DOHH2 (cell line): ENCODE measurements around the gene C3orf33.

Source experiments
- H3F3A ChIP-seq: fragments of 200-600 bp; sonication (generic), shearing (Covaris generic); 2 replicates; pipeline ENCODE4 v1.6.0; 2016; ENCODE audit warnings: antibody characterized with exemption, mild to moderate bottlenecking; ENCODE audit not compliant: control insufficient read depth, insufficient read depth
- H3K27ac ChIP-seq: fragments of 200-600 bp; sonication (generic); 2 replicates; pipeline ENCODE4 v1.5.1; 2014; ENCODE audit warnings: low read depth, mild to moderate bottlenecking, low read length, moderate library complexity
- H3K27me3 ChIP-seq: fragments of 200-600 bp; sonication (generic); 2 replicates; pipeline ENCODE4 v1.6.1; 2014; ENCODE audit warnings: mild to moderate bottlenecking, low read length, mixed read lengths; ENCODE audit not compliant: control insufficient read depth
- H3K36me3 ChIP-seq: fragments of 200-600 bp; sonication (generic); 2 replicates; pipeline ENCODE4 v1.6.1; 2014; ENCODE audit warnings: mild to moderate bottlenecking, low read length, moderate library complexity, mixed read lengths; ENCODE audit not compliant: control insufficient read depth
- H3K4me1 ChIP-seq: fragments of 200-600 bp; sonication (generic); 2 replicates; pipeline ENCODE4 v1.6.1; 2014; ENCODE audit warnings: mild to moderate bottlenecking, low read length, mixed read lengths; ENCODE audit not compliant: control insufficient read depth
- H3K4me2 ChIP-seq: fragments of 200-600 bp; sonication (generic); 2 replicates; pipeline ENCODE4 v1.6.0; 2014; ENCODE audit warnings: mild to moderate bottlenecking, low read length, moderate library complexity
- H3K4me3 ChIP-seq: fragments of 200-600 bp; sonication (generic); 2 replicates; pipeline ENCODE4 v1.5.1; 2014; ENCODE audit warnings: mild to moderate bottlenecking, low read length, mixed read lengths
- H3K79me2 ChIP-seq: fragments of 200-600 bp; sonication (generic); 2 replicates; pipeline ENCODE4 v1.6.1; 2014; ENCODE audit warnings: mild to moderate bottlenecking, low read length, mixed read lengths; ENCODE audit not compliant: control insufficient read depth
- H3K9me2 ChIP-seq: fragments of 200-600 bp; sonication (generic); replicated peaks from 2 replicates; pipeline ENCODE4 v1.6.1; 2014; ENCODE audit warnings: mild to moderate bottlenecking, low read length, mixed read lengths; ENCODE audit not compliant: control insufficient read depth
- H3K9me3 ChIP-seq: fragments of 200-600 bp; sonication (generic); 2 replicates; pipeline ENCODE4 v1.6.1; 2014; ENCODE audit warnings: antibody characterized with exemption, low read length, mixed read lengths; ENCODE audit not compliant: control insufficient read depth, insufficient read depth
- H4K20me1 ChIP-seq: fragments of 200-600 bp; sonication (generic); 2 replicates; pipeline ENCODE4 v1.6.0; 2014; ENCODE audit warnings: low read depth, mild to moderate bottlenecking, antibody characterized with exemption, low read length, moderate library complexity; ENCODE audit not compliant: control insufficient read depth, insufficient read depth
- CTCF ChIP-seq: fragments of 200-600 bp; sonication (generic); IDR thresholded peaks from one replicate; pipeline ENCODE4 v1.5.1; 2014; ENCODE audit warnings: antibody characterized with exemption, mild to moderate bottlenecking, low read depth, low read length; ENCODE audit not compliant: poor library complexity, severe bottlenecking
- EZH2phosphoT487 ChIP-seq: fragments of 200-600 bp; sonication (generic); IDR thresholded peaks from 2 replicates; pipeline ENCODE4 v1.6.1; 2017; ENCODE audit warnings: borderline replicate concordance, mild to moderate bottlenecking, antibody characterized with exemption, low read length, moderate library complexity, mixed read lengths

Gene C3orf33

DNA sequence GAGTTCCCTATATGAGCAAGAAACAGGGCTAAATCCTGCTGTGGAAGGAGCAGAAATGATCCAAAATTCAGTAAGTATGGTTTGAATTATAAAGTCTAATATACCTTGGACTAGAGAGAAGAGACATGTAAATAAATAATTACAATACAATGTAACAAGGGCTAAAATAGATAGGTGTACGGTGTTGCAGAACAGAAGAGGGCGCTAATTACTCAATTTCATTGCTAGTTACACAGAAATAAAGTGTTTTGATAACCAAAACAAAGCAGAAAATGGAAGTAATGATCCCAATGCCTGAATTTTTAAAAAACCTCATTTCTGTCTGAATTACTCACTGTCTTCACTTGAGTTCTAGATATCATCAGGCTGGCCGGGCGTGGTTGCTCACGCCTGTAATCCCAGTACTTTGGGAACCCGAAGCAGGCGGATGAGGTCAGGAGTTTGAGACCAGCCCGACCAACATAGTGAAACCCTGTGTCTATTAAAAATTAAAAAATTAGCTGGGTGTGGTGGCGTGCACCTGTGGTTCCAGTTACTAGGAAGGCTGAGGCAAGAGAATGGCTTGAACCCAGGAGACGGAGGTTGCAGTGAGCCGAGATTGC is 52.9 kb downstream of the C3orf33 start:
- Histone ChIP-seq H4K20me1 (no peaks in the 10 kb centered on the region), H3K4me1 (no peaks in the 10 kb centered on the region), H3K9me3 (no peaks in the 10 kb centered on the region), H3F3A (no peaks in the 10 kb centered on the region), H3K27me3 (peaks cover 11% of the 10 kb centered on the region), H3K4me3 (no peak overlapping the region), H3K9me2 (no peaks in the 10 kb centered on the region), H3K36me3 (no peaks in the 10 kb centered on the region), H3K27ac (no peak overlapping the region), H3K79me2 (no peaks in the 10 kb centered on the region), H3K4me2 (no peak overlapping the region)
- TF ChIP-seq CTCF, result peak; percentile 72
- no peak for TF ChIP-seq EZH2phosphoT487

DNA sequence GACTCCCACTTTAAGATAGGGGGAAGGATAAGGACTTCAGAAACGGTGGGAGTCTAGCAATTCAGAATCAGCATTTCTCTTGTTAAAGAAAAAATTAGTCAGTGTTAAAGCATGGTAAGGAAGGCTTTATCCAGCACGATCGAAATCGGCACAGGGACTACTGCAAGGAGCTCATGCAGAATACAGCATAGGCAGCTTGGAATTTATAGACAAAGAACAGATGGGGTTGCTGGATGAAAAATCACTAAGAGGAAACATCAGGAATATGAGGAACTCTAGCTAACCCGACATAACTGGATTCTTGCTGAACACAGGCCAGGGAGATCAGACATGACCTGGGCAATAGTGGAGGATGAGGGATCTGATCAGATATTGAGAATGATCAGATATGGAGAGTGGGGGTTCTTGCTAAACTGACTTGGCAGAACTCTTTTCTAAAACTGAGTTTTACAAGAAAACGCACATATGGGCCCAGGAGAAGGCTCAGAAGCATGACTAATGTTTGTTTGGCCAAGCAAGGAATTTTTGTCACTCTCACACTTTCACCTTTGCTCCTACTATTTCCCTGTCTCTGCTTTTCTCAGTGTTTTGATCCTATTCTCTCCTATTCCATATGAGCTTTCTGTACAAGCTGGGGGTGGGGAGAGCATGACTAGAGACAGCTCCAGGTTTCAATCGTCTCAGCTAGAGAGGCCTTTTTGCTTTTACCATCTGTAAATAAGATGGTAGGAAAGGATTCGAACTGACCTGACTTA is 57.3 kb downstream of the C3orf33 start:
- Histone ChIP-seq H3K4me2 (no peak overlapping the region), H3K4me1 (peaks cover 15% of the 10 kb centered on the region), H3K27me3 (peaks cover 53% of the 10 kb centered on the region), H3K36me3 (no peaks in the 10 kb centered on the region), H3K9me2 (no peaks in the 10 kb centered on the region), H3K79me2 (no peaks in the 10 kb centered on the region), H3K9me3 (no peaks in the 10 kb centered on the region), H4K20me1 (no peaks in the 10 kb centered on the region), H3F3A (no peaks in the 10 kb centered on the region), H3K4me3 (no peak overlapping the region), H3K27ac (no peak overlapping the region)
- TF ChIP-seq EZH2phosphoT487 (no peak), CTCF (no peak)

DNA sequence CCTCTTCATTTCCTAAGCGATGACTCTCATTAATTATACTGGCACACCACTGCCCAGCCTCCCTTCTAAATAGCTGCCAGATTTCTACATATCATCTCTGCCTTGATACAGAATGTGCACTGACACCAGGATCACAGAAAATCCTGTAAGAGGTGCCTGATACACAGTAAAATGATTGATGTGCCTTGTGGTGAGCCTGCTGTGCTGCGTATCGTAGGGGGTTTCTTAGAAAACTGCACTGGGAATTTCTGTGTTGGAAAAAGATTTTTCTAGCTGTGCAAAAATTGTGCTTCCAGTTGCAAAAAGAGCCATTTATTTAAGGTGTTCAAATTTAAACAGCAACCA is 58.2 kb downstream of the C3orf33 start:
- H3K4me2 ChIP-seq, result no peak overlapping the region

More for the DNA sequence above, 58.2 kb downstream of the C3orf33 start:
- TF ChIP-seq EZH2phosphoT487 (no peak), CTCF (no peak)
- H3K79me2 ChIP-seq, result no peaks in the 10 kb centered on the region
- peaks cover 61% of the 10 kb centered on the region for H3K27me3 ChIP-seq
- peaks cover 19% of the 10 kb centered on the region for H3K4me1 ChIP-seq
- H3K27ac ChIP-seq, result no peak overlapping the region
- no peaks in the 10 kb centered on the region for H4K20me1 ChIP-seq
- H3K36me3 ChIP-seq, result no peaks in the 10 kb centered on the region
- H3K9me3 ChIP-seq, result no peaks in the 10 kb centered on the region
- H3K9me2 ChIP-seq, result no peaks in the 10 kb centered on the region
- no peak overlapping the region for H3K4me3 ChIP-seq
- H3F3A ChIP-seq, result no peaks in the 10 kb centered on the region
